ENCODE results near the gene RAE1.

The RAE1 gene

DNA sequence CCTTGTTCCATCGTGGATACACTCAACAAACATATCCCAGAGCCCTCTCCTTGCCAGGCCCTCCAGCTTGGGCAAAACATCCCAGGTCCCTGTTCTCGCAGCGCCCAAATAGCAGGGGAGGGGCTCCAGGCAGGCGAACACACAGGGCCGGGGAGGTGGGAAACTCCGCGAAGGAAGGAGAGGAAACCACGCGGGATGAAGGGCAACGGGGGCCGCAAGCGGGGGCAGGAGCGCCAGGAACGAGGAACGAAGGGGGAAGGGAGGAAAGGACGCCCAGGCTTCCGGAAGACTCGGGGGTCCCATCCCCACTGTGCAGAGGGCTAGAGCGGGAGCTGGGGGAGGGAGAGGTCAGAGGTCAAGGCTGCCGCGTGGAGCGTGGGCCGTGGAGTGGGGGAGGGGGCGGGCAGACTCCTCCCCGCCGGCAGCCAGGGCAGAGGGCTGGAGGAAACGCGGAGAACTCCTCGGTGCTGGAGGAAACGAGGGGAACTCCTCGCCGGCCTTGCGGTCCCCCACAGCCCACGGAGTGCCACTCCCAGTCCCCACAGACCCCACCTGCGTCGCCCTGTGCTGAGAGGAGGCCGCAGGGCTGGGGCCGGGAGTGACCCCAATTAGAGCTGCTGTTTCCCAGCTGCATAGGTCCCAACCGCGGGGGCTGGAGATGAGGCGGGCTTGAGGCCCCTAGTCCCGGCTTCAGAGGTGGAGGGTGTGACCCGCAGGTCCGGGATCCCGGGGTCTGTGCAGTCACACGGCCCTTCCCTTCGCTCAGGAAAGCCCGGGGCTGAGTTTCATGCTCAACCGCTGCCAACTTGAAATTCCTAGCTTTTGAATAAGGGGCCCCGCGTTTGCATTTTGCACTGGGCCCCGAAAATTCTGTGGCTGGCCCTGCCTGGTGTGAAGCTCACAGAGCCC is 38.9 kb downstream of the RAE1 start:
- DNase-seq, result peak; percentile 48

DNA sequence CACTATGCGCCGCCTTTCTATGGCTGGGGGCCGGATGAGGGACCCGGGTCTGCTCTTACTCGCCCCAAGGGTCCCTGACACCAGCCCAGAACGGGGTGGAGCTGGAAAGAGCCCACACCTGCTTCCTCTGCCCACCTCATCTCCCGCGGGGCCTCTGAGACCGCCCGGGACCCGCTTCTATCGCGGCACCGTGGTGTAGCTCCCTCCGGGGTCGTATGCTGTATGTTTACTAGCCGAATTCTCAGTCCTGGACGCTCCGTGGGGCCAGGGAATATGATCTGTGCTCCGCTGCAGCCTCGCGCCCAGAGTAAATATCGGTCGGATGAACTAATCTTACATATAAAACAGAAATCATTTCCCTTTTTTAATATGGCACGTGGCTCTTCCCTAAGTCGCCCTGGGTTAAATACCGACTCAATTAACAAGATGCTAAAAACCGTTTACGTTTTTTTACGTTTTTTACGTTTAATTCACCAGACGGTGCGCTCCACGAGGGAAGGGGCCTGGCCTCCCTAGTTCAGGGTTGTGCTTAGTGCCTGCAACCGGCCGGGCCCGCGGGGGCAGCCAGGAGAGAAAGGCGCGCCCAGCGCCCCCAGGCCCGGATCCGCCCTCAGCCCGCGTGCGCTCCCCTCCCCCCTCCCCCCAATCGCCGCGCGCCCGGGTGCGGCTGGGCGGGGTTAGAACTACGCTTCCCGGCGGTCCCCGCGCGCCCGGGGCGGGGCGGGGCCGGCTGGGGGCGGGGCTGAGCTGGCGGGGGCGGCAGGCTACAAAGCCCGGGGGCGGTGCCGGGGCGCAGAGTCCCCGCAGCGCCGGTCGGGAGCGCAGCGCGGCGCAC is 39.8 kb downstream of the RAE1 start, which contains the start of gene RBM38:
Gene RBM38 (plus strand): TSS at position 793 of the 835 bp plus-strand sequence. CDS start 186 bp downstream, outside the sequence.
- DNase-seq, result peak; percentile 64

DNA sequence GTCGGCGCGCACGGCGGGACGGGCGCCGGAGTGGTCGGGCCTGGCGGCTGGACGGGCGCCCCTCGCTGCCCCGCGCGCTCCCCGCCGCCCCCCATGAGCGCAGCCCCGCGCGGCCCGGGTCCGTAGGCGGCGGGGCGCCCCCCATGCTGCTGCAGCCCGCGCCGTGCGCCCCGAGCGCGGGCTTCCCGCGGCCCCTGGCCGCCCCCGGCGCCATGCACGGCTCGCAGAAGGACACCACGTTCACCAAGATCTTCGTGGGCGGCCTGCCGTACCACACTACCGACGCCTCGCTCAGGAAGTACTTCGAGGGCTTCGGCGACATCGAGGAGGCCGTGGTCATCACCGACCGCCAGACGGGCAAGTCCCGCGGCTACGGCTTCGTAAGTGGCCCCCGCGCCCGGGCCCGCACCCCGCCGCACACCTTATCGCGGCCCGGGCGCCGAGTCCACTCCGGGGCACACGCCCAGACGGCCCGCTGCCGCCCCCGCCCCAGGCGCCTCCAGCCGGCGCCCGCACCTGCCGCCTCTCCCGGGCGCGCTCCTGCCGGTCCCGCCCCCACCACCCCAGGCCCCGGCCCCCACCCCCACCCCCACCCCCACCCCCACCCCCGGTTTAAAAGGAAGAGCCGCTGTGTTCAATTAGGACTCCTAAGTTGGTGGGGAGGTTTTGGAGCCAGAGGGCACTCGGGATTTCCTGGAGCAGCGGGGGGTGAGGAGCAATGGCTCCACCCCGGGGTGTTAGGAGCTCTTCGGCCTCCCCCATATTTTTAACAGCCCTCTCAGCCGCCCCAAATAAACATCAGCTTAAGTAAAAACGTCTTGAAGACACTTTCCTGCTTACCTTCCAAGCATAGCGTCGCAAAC is 40.6 kb downstream of the RAE1 start:
- DNase-seq, result peak; percentile 16

DNA sequence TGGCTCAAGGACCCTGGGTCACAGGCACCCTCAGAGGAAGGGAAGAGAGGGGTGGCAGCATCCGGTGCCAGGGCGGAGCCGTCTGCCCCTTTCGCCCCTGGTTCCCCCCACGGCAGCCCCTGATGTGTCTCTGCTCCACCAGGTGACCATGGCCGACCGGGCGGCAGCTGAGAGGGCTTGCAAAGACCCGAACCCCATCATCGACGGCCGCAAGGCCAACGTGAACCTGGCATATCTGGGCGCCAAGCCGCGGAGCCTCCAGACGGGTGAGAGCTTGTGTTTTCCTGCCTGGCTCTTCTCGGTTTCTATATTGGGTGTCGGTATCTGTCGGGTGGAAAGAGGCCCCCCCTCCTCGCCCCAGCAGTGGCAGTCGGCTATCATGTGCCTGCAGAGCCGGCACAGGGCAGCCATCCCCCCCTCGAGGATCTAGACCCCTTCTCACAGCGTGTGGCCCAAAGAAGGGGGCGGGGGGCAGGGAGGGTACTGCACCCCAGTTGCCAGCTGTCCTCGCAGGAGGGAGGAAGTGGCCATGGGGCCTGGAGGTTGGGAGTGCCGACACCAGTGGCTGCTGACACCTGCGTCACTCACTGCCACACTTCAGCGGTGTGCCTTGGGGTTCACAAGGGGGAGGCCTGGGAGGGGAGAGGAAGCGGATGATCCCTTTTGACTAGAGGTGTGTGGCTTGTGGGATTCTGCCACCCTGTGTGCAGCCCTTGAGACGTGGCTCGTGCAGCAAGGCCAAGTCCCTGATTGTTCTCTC is 41.6 kb downstream of the RAE1 start:
- peak; percentile 82 for DNase-seq

GRCh38 chr20:57393321-57394120 is 42.5 kb downstream of the RAE1 start:
- DNase-seq, result no peak

- DNase-seq, result no peak
Observed at GRCh38 chr20:57394121-57395082, 43.3 kb downstream of the RAE1 start.

- DNase-seq, result no peak
Observed at GRCh38 chr20:57395111-57395966, 44.3 kb downstream of the RAE1 start.

DNA sequence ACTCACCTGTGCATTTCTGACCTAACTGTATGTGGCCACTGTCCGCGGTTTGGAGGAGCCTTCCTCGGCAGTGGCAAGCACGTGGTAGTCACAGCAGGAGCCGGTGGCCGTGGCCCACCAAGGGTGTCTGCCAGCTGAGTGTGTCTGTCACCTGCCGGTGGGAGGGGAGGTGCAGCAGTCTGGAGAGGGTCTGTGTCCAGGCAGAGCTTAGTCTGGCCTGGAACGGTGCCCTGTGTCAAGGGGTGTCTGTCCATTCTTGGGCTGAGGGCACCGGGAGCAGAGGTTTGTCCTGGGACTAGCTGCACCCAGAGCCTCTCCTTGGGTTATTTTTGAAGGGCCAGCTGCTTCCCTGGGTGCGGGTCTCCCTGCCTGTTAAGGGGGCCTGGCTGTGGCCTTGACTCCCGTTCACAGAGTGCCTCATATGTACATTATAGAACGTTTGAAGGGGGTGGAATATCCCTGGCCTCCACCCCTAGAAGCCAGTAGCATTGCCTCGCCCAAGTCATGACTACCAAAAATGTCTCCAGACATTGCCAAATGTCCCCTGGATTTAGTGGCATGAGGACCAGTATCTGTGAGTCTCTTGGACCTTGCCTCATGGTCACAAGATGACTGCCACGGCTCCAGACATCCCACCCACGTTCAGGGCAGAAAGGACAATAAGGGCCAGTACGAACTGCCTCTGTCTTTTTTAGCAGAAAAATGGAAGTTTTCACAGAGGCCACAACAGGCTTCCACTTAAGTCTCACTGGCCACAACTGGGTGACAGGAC is 45.3 kb downstream of the RAE1 start:
- no peak for DNase-seq

GRCh38 chr20:57396984-57397692 is 46.1 kb downstream of the RAE1 start:
- no peak for DNase-seq

DNA sequence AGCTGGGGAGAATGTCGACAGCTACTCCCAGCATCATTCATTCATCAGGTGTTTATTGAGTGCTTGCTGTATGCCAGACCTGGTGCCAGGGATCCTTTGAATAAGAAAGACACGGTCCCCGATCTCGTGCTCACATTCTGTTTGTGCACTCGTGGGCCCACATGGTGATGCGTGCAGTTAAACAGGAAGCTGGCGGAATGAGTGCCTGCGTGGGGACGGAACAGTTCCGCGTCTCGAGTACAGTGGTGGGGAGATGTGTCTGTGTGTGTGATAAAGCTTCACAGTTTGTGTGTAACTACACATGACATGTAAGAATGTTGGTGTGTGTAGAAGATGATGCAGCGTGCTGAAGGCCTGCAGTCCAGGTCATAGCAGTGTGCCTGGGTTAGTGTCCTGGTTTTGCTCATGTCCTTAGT is 46.6 kb downstream of the RAE1 start:
- peak; percentile 63 for DNase-seq

GRCh38 chr20:57398231-57398821 is 47.3 kb downstream of the RAE1 start:
- DNase-seq, result peak; percentile 89

- DNase-seq, result no peak
Observed at GRCh38 chr20:57398901-57399535, 48.0 kb downstream of the RAE1 start.

- DNase-seq, result no peak
Observed at GRCh38 chr20:57399587-57400155, 48.6 kb downstream of the RAE1 start.

- no peak for DNase-seq
Observed at GRCh38 chr20:57400231-57400701, 49.2 kb downstream of the RAE1 start.

DNA sequence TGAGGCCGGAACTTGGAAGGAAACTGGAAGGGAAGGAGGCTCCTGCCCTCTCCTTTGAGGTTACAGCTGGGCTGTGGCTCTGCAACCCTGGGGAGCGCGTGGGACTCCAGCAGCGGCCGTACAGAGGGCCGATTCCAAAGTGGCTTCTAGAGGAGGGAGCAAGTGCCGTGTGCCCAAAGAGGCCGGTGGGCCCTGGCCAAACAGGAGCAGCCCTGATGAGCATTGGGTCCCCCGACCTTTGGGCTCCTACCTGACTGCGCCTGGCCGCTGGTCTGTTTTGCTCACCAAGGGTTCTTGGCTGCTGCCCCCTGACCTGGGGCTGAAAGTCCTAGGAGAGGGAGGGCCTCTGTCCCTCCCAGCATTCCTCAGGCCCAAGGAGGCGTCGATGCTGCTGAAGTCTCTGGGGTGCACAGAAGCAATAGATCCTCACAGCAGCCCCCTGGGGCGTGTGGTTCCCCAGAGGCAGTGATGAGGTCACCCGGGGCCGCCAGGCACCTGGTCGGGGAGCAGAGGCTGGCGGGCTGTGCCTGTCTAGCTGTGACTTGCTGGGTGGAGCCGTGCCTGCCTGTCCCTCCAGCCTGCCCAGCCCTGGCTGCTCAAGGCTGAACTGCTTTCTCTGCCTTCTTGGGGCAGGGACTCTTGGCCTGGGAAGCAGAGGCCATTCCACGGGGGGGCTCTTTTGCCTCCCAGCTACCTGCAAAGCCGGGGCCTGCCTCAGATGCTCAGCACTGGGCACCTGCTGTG is 49.9 kb downstream of the RAE1 start:
- DNase-seq, result no peak

Measured in activated effector memory CD4-positive, alpha-beta T cell treated with Interleukin-2 at 50 U/mL for 16 hours (primary cell).